Skeletal muscle satellite cell (primary cell): Measurements from ENCODE around the gene NAT9.

ENCODE experiments used
- H3K27me3 ChIP-seq: 2 replicates; pipeline ENCODE4 v1.7.0; 2013; ENCODE audit warnings: low read length; ENCODE audit not compliant: control insufficient read depth, insufficient read depth
- H3K36me3 ChIP-seq: 2 replicates; pipeline ENCODE4 v1.7.0; 2013; ENCODE audit warnings: mild to moderate bottlenecking, control low read depth, low read length; ENCODE audit not compliant: insufficient read depth
- H3K4me1 ChIP-seq: 2 replicates; pipeline ENCODE4 v1.7.0; 2013; ENCODE audit warnings: low read length; ENCODE audit not compliant: control insufficient read depth, insufficient read depth
- H3K4me2 ChIP-seq: 2 replicates; pipeline ENCODE4 v1.7.0; 2013; ENCODE audit warnings: mild to moderate bottlenecking, low read length
- H3K4me3 ChIP-seq: 2 replicates; pipeline ENCODE4 v1.7.0; 2013; ENCODE audit warnings: low read length
- H3K9ac ChIP-seq: 2 replicates; pipeline ENCODE4 v1.7.0; 2013; ENCODE audit warnings: mild to moderate bottlenecking, low read depth, low read length, moderate library complexity
- H3K9me3 ChIP-seq: replicated peaks from 2 replicates; pipeline ENCODE4 v1.7.0; 2013; ENCODE audit warnings: mild to moderate bottlenecking, control low read depth, low read length

Gene NAT9

DNA sequence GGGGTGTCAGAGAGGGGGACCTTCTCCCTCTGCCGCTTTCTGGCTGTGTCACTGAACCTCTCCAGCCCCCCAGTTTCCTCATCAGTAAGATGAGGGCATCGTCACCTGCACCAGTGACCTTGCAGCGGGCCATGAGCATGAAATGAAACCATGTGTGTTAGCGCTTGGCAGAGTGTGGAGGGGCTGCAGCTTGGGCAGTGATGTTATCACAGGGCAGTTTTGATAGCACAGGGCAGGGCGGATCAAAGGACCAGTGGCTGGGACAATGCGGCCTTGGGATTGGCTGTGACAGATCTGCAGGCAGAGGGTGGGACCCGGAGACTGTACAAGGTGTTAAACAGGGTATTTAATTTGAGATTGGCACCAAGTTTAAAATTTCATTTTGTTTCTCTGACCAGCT is 38.9 kb upstream of the NAT9 start:
- H3K9me3 ChIP-seq: no peaks in the 10 kb centered on the region
- no peaks in the 10 kb centered on the region for H3K4me1 ChIP-seq
- H3K9ac ChIP-seq: no peak overlapping the region
- H3K36me3 ChIP-seq: peaks cover 14% of the 10 kb centered on the region
- no peak overlapping the region for H3K4me3 ChIP-seq
- H3K27me3 ChIP-seq: no peaks in the 10 kb centered on the region
- no peak overlapping the region for H3K4me2 ChIP-seq

DNA sequence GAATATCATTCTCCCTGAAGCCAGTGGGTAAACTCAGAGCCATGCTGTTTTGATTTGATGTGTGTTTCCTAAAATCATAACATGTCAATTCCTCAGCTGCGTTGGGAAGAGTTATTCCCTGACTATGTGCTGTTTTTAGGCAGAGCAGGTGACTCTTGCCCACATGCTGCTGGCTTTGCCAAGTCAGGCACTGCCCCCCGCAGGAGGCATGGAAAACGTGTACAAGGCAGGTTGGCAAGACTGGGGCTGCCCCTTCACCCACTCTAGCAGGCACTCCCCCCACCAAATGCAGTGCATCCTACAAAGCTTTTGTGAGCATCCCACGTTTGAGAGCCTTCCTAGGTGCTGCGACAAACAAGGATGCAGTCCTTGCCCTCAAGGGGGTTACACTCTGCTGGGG is 38.3 kb upstream of the NAT9 start:
- Histone ChIP-seq H3K27me3 (no peaks in the 10 kb centered on the region), H3K4me2 (no peak overlapping the region), H3K4me3 (no peak overlapping the region), H3K4me1 (no peaks in the 10 kb centered on the region), H3K9ac (no peak overlapping the region), H3K36me3 (peaks cover 10% of the 10 kb centered on the region), H3K9me3 (no peaks in the 10 kb centered on the region)

DNA sequence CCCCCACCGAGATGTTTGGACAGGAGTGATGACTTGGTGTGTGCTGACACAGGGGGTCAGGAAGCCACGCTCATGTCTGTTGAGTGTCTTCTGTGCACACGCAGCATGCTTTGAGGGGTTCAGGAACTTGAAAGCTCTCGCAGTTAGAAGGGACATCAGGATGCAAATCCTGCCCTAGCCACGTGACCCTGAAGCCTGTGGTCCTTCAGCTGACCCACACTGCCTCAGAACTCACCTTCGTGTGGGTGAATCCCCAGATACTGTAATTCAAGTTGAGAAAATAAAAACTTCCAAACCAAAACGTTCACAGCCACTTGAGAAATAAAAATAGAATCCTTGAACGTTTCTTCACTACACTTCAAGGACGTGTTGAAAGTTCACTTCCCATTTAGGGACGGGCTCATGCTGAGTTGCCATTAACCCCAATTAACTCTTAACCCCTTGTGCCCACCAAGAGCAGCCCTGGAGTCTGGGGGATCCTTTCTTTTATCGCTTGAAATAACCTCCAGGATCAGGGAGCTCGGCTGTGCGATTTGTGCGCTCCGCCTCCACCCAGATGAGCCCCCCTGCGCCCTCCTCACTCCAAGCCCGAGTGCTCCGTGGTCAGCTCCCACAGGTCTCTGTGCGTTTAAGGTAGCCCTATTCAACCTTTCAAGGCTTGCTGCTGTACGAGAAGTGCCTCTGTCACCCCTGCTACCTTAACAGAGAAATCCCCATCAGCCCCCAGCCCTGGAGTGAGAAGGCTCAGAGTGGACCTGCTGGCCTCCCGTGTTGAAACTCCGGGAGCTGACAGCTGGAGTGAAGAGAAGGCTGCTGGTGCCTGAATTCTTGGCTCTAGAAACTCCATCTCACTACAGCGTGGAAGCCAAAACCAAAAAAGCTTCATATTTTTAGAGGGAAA is 36.2 kb upstream of the NAT9 start:
- H3K27me3 ChIP-seq: no peaks in the 10 kb centered on the region
- H3K36me3 ChIP-seq: peaks cover 13% of the 10 kb centered on the region
- H3K9ac ChIP-seq: no peak overlapping the region
- no peak overlapping the region for H3K4me2 ChIP-seq
- no peak overlapping the region for H3K4me3 ChIP-seq
- H3K4me1 ChIP-seq: no peaks in the 10 kb centered on the region
- H3K9me3 ChIP-seq: no peaks in the 10 kb centered on the region

DNA sequence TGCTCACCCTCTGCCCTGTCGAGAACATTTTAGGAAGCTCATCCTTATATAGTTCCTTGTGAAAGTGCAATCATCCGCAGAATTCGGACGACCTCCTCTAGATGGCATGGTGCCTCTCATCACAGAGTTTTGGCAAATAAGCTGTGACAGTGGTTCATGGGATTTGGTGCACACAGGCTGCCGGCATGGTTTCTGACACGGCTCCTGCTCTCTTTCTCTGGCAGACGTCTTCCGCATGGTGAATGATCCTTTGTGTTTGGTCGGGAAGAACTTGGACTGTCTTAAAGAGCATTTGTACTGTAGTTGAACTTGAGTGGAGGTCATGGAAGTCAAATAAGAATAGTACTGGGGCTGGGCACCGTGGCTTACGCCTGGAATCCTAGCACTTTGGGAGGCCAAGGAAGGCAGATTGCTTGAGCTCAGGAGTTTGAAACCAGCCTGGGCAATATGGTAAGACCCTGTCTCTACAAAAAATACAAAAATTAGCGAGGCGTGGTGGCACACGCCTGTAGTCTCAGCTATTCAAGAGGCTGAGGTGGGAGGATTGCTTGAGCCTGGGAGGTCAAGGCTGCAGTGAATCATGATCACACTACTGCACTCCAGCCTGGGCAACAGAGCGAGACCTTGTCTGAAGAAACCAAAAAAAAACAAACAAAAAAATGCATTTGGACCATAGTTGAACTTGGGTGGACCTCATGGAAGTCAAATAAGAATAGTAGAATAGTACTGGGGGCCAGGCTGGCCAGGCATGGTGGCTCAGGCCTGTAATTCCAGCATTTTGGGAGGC is 34.7 kb upstream of the NAT9 start:
- Histone ChIP-seq H3K9ac (no peak overlapping the region), H3K36me3 (peaks cover 11% of the 10 kb centered on the region), H3K4me2 (no peak overlapping the region), H3K4me3 (no peak overlapping the region), H3K9me3 (no peaks in the 10 kb centered on the region), H3K27me3 (no peaks in the 10 kb centered on the region), H3K4me1 (no peaks in the 10 kb centered on the region)

DNA sequence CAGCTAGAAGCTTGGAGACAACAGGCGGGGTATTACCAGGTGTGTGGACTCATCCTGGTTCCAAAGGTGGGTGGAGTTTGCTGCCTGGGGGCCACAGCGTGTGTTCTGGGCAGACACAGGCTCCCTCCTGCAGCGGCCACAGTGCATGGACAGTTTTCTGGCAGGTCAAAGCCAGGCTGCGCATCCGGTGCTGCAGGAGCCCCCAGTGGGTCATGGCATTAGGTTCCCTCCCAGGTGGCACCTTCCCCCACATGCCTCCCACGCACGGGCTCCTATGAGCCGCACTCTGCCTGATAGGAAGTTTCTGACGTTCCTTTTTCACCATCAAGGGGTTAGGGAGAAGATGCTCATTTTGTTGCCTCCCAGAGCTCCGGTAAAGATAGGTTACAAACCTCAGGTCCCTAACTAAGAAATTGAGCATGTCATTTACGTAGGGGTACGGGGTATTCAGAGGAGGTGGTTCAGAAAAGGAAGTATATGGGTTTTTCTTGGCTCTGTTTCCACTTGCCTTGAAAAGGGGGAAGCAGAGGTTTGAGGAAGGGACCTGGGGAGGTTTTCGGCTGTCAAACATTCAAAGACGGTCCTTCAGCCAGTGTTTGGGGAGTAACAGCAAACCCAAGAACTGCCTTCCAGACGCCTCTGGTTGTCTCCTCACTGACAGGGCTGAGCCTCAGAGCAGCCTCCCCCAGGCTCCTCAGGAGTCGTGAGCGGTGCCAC is 32.7 kb upstream of the NAT9 start:
- Histone ChIP-seq H3K4me3 (no peak overlapping the region), H3K36me3 (peaks cover 22% of the 10 kb centered on the region), H3K4me1 (no peaks in the 10 kb centered on the region)

DNA sequence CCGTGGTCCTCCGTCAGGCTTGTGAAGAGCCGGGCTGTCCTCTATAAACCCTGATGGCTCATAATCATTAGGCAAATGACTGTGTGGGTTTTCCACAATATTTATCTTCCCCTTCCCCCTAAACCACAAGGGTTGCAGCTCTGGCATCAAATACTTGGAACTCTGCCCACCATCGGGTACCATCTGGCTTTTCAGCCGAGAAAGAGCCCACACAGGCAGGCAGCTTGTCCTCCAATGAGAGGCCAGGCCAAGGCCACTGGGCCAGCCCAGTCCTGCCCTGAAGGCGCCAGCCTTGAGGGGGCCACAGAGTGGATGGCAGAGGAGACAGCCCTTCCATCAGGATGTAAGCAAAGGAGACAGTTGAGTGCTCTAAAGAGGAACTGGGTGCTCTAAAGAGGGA is 31.8 kb upstream of the NAT9 start:
- H3K4me1 ChIP-seq: no peaks in the 10 kb centered on the region
- peaks cover 22% of the 10 kb centered on the region for H3K36me3 ChIP-seq
- H3K4me3 ChIP-seq: no peak overlapping the region
- H3K9ac ChIP-seq: no peak overlapping the region
- no peak overlapping the region for H3K4me2 ChIP-seq
- H3K27me3 ChIP-seq: no peaks in the 10 kb centered on the region
- H3K9me3 ChIP-seq: no peaks in the 10 kb centered on the region

More for the DNA sequence above, 32.7 kb upstream of the NAT9 start:
- Histone ChIP-seq H3K9ac (no peak overlapping the region), H3K9me3 (no peaks in the 10 kb centered on the region), H3K27me3 (no peaks in the 10 kb centered on the region), H3K4me2 (no peak overlapping the region)

DNA sequence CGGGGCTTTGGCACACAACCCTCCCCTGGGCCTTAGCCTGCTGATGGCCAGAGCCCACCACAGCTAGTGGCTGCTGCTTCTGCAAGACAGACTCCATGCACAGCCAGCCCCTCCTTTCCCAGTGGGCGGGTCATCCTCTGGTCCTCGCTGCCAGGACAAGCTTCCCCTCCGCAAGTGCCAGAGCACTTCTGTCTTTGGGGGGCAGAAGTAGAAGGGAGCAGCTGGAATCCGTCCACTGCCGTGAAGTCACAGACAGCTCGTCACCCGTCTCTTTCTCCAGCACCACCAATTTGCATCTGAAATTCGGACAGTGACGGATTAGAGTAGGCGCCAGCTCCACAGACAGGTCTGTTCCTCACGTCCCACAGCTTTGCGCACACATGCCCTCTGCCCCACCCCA is 31.3 kb upstream of the NAT9 start:
- H3K9ac ChIP-seq: no peak overlapping the region
- H3K9me3 ChIP-seq: no peaks in the 10 kb centered on the region
- H3K27me3 ChIP-seq: no peaks in the 10 kb centered on the region
- no peaks in the 10 kb centered on the region for H3K4me1 ChIP-seq
- H3K4me2 ChIP-seq: no peak overlapping the region
- peaks cover 22% of the 10 kb centered on the region for H3K36me3 ChIP-seq
- no peak overlapping the region for H3K4me3 ChIP-seq

DNA sequence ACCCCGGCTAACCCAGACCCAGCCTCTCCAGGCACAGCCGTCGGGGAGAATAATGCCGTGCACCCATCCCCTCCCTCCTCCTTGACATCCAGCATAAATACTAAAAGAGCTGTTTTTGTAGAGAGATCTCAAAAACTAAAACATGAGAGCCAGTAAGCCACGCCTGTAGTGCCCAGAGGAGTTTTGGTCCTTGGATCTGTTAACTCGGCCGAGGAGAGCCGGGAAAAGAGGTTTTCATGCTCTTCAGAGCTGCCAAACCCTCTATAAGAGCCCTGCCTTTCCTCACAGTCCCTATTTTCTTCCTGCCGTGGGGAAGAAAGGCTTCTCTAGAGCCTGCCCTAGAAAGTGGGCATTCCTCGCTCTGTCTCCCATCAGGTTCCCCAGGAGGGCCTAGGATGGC is 30.2 kb upstream of the NAT9 start:
- Histone ChIP-seq H3K27me3 (no peaks in the 10 kb centered on the region), H3K9me3 (no peaks in the 10 kb centered on the region), H3K4me1 (no peaks in the 10 kb centered on the region), H3K4me2 (no peak overlapping the region), H3K36me3 (peaks cover 24% of the 10 kb centered on the region), H3K9ac (no peak overlapping the region), H3K4me3 (no peak overlapping the region)

DNA sequence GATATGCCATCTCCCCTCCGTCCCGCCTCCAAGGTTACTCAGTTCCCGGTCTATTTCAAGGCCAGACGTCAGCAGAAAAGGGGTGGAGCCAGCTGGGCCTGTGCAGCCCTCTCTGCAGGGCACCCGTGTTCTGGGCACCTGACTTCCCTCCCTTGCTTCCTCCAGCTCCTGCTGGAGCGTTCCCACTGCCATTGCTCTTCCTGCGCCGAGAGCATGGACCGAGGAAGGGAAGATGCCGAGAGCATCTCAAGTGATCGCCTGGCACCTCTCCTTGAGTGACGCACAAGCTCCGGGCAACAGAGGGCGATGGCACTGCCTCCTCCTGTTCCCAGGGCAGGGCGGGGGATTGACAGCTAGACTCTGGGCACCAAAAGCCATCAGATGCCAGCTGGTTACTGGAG is 29.4 kb upstream of the NAT9 start:
- no peaks in the 10 kb centered on the region for H3K9me3 ChIP-seq
- H3K4me1 ChIP-seq: no peaks in the 10 kb centered on the region
- no peak overlapping the region for H3K4me3 ChIP-seq
- no peak overlapping the region for H3K4me2 ChIP-seq
- peaks cover 29% of the 10 kb centered on the region for H3K36me3 ChIP-seq
- H3K9ac ChIP-seq: no peak overlapping the region
- H3K27me3 ChIP-seq: no peaks in the 10 kb centered on the region

DNA sequence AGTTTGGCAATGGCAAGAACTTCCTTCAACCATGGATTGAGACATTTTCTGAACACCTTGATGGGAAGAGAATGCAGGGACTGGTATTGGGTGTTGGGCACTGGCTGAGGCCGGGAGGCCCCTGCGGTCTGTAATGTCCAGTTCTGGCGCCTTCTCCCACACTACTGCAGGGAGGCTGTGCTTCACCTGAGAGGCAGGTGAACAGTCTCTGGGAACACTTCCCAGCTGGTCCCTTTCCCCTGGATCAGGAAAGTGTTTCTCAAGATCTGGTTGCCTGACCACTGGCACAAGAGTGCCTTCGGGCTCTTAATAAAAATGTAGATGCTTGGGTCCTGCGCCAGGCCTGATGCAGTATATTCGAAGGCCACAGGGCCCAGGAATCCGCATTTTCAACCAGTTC is 28.5 kb upstream of the NAT9 start:
- Histone ChIP-seq H3K4me2 (no peak overlapping the region), H3K36me3 (peaks cover 38% of the 10 kb centered on the region), H3K27me3 (no peaks in the 10 kb centered on the region), H3K4me3 (no peak overlapping the region), H3K9ac (no peak overlapping the region), H3K9me3 (no peaks in the 10 kb centered on the region), H3K4me1 (no peaks in the 10 kb centered on the region)

DNA sequence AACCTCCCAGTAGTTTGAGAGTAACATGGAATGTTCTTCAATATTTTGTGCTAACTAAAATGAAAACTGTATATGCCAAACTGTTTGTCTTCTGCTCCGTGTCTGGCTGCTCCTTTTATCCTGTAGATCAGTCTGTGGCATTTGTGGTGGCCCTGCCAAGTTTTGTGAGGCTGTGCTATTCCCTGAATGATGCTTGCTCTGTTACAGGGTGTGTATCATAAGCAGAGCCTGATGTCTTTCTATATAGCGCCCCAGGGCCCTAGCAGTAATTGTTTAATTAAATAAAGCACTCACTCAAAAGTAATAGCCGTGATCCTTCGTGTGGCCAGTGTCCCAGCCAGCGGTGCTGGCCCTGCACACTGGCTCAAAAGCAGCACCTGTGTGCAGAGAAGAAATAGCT is 27.8 kb upstream of the NAT9 start:
- no peak overlapping the region for H3K4me3 ChIP-seq
- H3K9me3 ChIP-seq: no peaks in the 10 kb centered on the region
- no peaks in the 10 kb centered on the region for H3K27me3 ChIP-seq
- no peak overlapping the region for H3K4me2 ChIP-seq
- peaks cover 44% of the 10 kb centered on the region for H3K36me3 ChIP-seq
- no peak overlapping the region for H3K9ac ChIP-seq
- no peaks in the 10 kb centered on the region for H3K4me1 ChIP-seq
